GM12878 (cell line): Measurements from ENCODE around the gene SDCCAG8. TPM values are rescaled to one million over a fixed set of nuclear protein-coding genes. Genes with fewer than 3 reads are reported as not detected.

Source experiments
- ATAC-seq: fragments of 200-7000 bp; cut with Tn5 transposase; 3 replicates; pipeline ENCODE4 v1.9.1; 2020; ENCODE audit warnings: mild to moderate bottlenecking, moderate library complexity
- BruUV-seq: library from RNA; stranded (reverse); fragments of 400-500 nt; replicated peaks from 2 replicates; lab custom pipeline; 2021; lab: Mats Ljungman, UMichigan
- CTCF ChIA-PET: fragments of 300-600 bp; sonication (Branson Sonifier 250); formaldehyde crosslinking; extraction: SDS; loops from one replicate; lab custom pipeline; 2021; ENCODE audit warnings: inconsistent platforms; lab: Yijun Ruan, JAX
- POLR2A ChIA-PET: fragments of 350-600 bp; formaldehyde crosslinking; extraction: SDS; loops from one replicate; lab custom pipeline; 2021; ENCODE audit warnings: inconsistent platforms; lab: Charles Lee
- RAD21 ChIA-PET: fragments of 300-600 bp; sonication (Branson Sonifier 250); formaldehyde crosslinking; loops from one replicate; lab custom pipeline; 2023; ENCODE audit warnings: antibody characterized with exemption; ENCODE audit not compliant: unreplicated experiment; lab: Charles Lee
- SMC1A ChIA-PET: fragments of 300-600 bp; sonication (Branson Sonifier 250); formaldehyde crosslinking; loops from one replicate; lab custom pipeline; 2023; ENCODE audit not compliant: unreplicated experiment, uncharacterized antibody; lab: Charles Lee
- DNase-seq: peaks from one replicate; pipeline ENCODE4 v3.0.0-alpha.2; 2011; ENCODE audit warnings: low read depth, low spot score
- FAIRE-seq: peaks from 3 replicates; lab custom pipeline; 2011; peaks lifted over from hg19 to GRCh38; lab: Jason Lieb, UNC
- H2AFZ ChIP-seq: 2 replicates; pipeline ENCODE4 v1.6.0; 2011; ENCODE audit warnings: low read depth, low read length, control low read depth; ENCODE audit not compliant: control insufficient read depth
- H3K27ac ChIP-seq: 2 replicates; pipeline ENCODE4 v1.5.1; 2011; ENCODE audit warnings: control low read depth; ENCODE audit not compliant: control insufficient read depth, insufficient read depth
- H3K27me3 ChIP-seq, 2 experiments: replicated peaks in 1 of 2; 2 replicates each; pipeline versions ENCODE4 v1.6.0 to v1.6.1; 2011; ENCODE audit warnings: low read length in 1 of 2; ENCODE audit not compliant: control insufficient read depth in 2 of 2, insufficient read depth in 2 of 2
- H3K36me3 ChIP-seq, 2 experiments: 2 replicates each; pipeline ENCODE4 v1.5.1; 2011; ENCODE audit warnings: low read length in 1 of 2; ENCODE audit not compliant: control insufficient read depth in 2 of 2, insufficient read depth in 2 of 2
- H3K4me1 ChIP-seq: 2 replicates; pipeline ENCODE4 v1.6.1; 2011; ENCODE audit warnings: mild to moderate bottlenecking, low read length, moderate library complexity, mixed read lengths; ENCODE audit not compliant: control insufficient read depth, insufficient read depth
- H3K4me2 ChIP-seq: 2 replicates; pipeline ENCODE4 v1.6.0; 2011; ENCODE audit warnings: control low read depth; ENCODE audit not compliant: control insufficient read depth, insufficient read depth
- H3K4me3 ChIP-seq: fragments of 200-600 bp; sonication (generic); 2 replicates; pipeline ENCODE4 v1.5.1; 2016
- H3K79me2 ChIP-seq: 2 replicates; pipeline ENCODE4 v1.6.0; 2011; ENCODE audit warnings: low read length; ENCODE audit not compliant: control insufficient read depth, insufficient read depth
- H3K9ac ChIP-seq: 2 replicates; pipeline ENCODE4 v1.8.0; 2011; ENCODE audit warnings: low read length, control low read depth, mixed read lengths; ENCODE audit not compliant: control insufficient read depth, insufficient read depth
- H3K9me3 ChIP-seq: replicated peaks from 3 replicates; pipeline ENCODE4 v1.5.1; 2011; ENCODE audit warnings: mild to moderate bottlenecking, low read length; ENCODE audit not compliant: control insufficient read depth, insufficient read depth
- H4K20me1 ChIP-seq: 2 replicates; pipeline ENCODE4 v1.6.0; 2011; ENCODE audit not compliant: control insufficient read depth, insufficient read depth
- NFYA ChIP-seq: IDR thresholded peaks from 2 replicates; pipeline ENCODE4 v1.6.1; 2011; ENCODE audit warnings: low read depth, mild to moderate bottlenecking, low read length, improper control_type of control experiment, borderline replicate concordance
- RUNX3 ChIP-seq: IDR thresholded peaks from 2 replicates; pipeline ENCODE4 v1.6.1; 2012; ENCODE audit warnings: low read length, inconsistent platforms
- SRF ChIP-seq, 2 experiments: IDR thresholded peaks; 2 replicates each; pipeline ENCODE4 v1.6.1; 2011; ENCODE audit warnings: low read depth in 2 of 2, low read length in 2 of 2, mild to moderate bottlenecking in 1 of 2, moderate library complexity in 1 of 2
- WGBS: methylation state at CpG from one replicate; pipeline ENCODE4 v1.1.6; 2016; ENCODE audit warnings: low lambda C conversion rate; ENCODE audit not compliant: insufficient replicate concordance, insufficient coverage; ENCODE audit errors: missing lambda C conversion rate; 5-methylcytosine and 5-hydroxymethylcytosine counted together
- in situ Hi-C: fragments of 300-500 bp; cut with MboI; formaldehyde crosslinking; loops from 9 replicates; pipeline ENCODE4 v1.14.3; 2018; ENCODE audit warnings: mixed read lengths
- intact Hi-C: fragments of 100-400 bp; cut with micrococcal nuclease; formaldehyde crosslinking; loops from one replicate; pipeline ENCODE4 v1.14.2; 2022; ENCODE audit not compliant: unreplicated experiment
- polyA plus RNA-seq, 11 experiments: library from polyadenylated mRNA; depleted of rRNA in 4 of 11; unstranded in 6 of 11; stranded (reverse) in 5 of 11; fragments of >200 nt; fragmentation: Nextera tagmentation in 4 of 11; fragmentation: Illumina TruSeq in 1 of 11; extraction: Ambion mirVana in 4 of 11; extraction: Trizol in 1 of 11; gene quantifications; 1 replicate in 1 of 11; 2 replicates in 10 of 11; pipeline versions ENCODE4 v1.2.1 to v1.2.3, GENCODE V29; 2011 to 2016; ENCODE audit warnings: inconsistent platforms in 2 of 11, missing spikeins in 2 of 11, low read depth in 1 of 11
- total RNA-seq, 4 experiments: library from RNA; depleted of rRNA in 3 of 4; stranded (reverse); fragments of >200 nt in 3 of 4; fragmentation: Illumina TruSeq in 1 of 4; extraction: Trizol in 1 of 4; gene quantifications; 2 replicates each; pipeline versions ENCODE4 v1.2.1 to v1.2.3, GENCODE V29; 2013 to 2021
- TF ChIP-seq, protein P1 (sequence below): fragments of 450-650 bp; IDR thresholded peaks from 2 replicates; pipeline ENCODE4 v1.6.1; 2017; ENCODE audit warnings: low read depth, mild to moderate bottlenecking, moderate library complexity

The SDCCAG8 gene
- total and polyA plus RNA-seq, 10 of the 15 experiments (the other 5 are each of a cell fraction or from before 2014, with no cell fraction given) = 15.0 to 25.6 (median 20.6) TPM

DNA sequence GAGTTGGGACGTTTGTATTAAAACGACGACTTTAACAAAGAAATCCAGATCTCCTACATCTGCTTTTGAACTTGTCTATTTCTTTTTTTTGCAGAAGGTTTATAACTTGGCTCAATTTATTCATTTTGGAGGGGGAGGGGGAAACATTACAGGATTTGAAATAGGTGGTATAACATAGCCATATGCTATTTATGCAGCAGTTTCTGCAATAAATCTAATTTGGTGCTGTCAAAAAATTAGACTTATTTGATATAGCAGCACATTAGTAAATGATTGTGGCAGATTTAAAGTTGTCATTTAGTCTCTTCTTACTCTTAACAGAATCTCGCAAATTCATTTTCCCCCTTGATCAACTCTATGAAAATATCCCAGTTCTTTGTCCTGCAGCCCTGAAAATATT lies 138.2 kb downstream of the SDCCAG8 start:
- no peak for ATAC-seq
- no peaks in the 10 kb centered on the region for H3K4me1 ChIP-seq
- no peak overlapping the region for H3K4me3 ChIP-seq
- ChIA-PET CTCF (no interaction called here), RAD21 (no interaction called here)
- H3K4me2 ChIP-seq = no peak overlapping the region
- H3K9ac ChIP-seq = no peak overlapping the region
- H3K27ac ChIP-seq = no peak overlapping the region
- no peaks in the 10 kb centered on the region for H3K27me3 ChIP-seq
- H2AFZ ChIP-seq = no peak overlapping the region
- H4K20me1 ChIP-seq = no peaks in the 10 kb centered on the region
- H3K36me3 ChIP-seq = no peaks in the 10 kb centered on the region
- TF ChIP-seq SRF (IDR thresholded peaks at IDR 0.05; ENCODE audit: low read depth in 2 of 2, low read length in 2 of 2) (no peak), RUNX3 (no peak), NFYA (no peak)
- TF ChIP-seq, protein P1, sequence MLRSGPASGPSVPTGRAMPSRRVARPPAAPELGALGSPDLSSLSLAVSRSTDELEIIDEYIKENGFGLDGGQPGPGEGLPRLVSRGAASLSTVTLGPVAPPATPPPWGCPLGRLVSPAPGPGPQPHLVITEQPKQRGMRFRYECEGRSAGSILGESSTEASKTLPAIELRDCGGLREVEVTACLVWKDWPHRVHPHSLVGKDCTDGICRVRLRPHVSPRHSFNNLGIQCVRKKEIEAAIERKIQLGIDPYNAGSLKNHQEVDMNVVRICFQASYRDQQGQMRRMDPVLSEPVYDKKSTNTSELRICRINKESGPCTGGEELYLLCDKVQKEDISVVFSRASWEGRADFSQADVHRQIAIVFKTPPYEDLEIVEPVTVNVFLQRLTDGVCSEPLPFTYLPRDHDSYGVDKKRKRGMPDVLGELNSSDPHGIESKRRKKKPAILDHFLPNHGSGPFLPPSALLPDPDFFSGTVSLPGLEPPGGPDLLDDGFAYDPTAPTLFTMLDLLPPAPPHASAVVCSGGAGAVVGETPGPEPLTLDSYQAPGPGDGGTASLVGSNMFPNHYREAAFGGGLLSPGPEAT = no peak
- TF ChIP-seq, all 136 proteins: peak for 0
- intact Hi-C loops = no loop called here
- POLR2A ChIA-PET = no interaction called here
- no peak for FAIRE-seq
- WGBS = 98% methylated on average over 4 of the region's 4 CpGs
- DNase-seq = no peak
- SMC1A ChIA-PET = interaction anchor here (0.8 kb wide), 1 partner anchor 16 kb away, joined by 3 read pairs; no protein-coding TSS in a partner anchor
- Histone ChIP-seq H3K79me2 (no peaks in the 10 kb centered on the region), H3K9me3 (no peaks in the 10 kb centered on the region)
- in situ Hi-C loops = no loop called here
- no TSS peak for BruUV-seq
